IMR-90 (cell line): Measurements from ENCODE around the gene DCANP1. TPM values are rescaled to one million over a fixed set of nuclear protein-coding genes. Genes with fewer than 3 reads are reported as not detected.

Source experiments
- ATAC-seq: fragments of 200-7000 bp; cut with Tn5 transposase; 2 replicates; pipeline ENCODE4 v1.9.1; 2020; ENCODE audit warnings: low read depth, mild to moderate bottlenecking, moderate library complexity
- BruUV-seq: library from RNA; stranded (reverse); fragments of 400-500 nt; replicated peaks from 2 replicates; lab custom pipeline; 2021; lab: Mats Ljungman, UMichigan
- CTCF ChIA-PET: fragments of 300-600 bp; formaldehyde crosslinking; extraction: SDS; loops from one replicate; lab custom pipeline; 2021; ENCODE audit warnings: antibody characterized with exemption; lab: Yijun Ruan, JAX
- POLR2A ChIA-PET: fragments of 300-600 bp; sonication (Branson Sonifier 250); formaldehyde crosslinking; loops from one replicate; lab custom pipeline; 2022; ENCODE audit warnings: antibody characterized with exemption; ENCODE audit not compliant: unreplicated experiment; lab: Charles Lee
- DNase-seq: peaks from one replicate; pipeline ENCODE4 v3.0.0; 2013
- H2AFZ ChIP-seq: replicated peaks from 2 replicates; pipeline ENCODE3; 2013; ENCODE audit warnings: low read length, mild to moderate bottlenecking; ENCODE audit not compliant: poor library complexity
- H2AK5ac ChIP-seq: 2 replicates; pipeline ENCODE4 v1.6.1; 2013; ENCODE audit warnings: low read depth, low read length, inconsistent platforms
- H2AK9ac ChIP-seq: replicated peaks from 2 replicates; pipeline ENCODE3; 2013; ENCODE audit warnings: mild to moderate bottlenecking, low read depth, low read length, moderate library complexity; ENCODE audit not compliant: poor library complexity
- H2BK120ac ChIP-seq: 2 replicates; pipeline ENCODE4 v1.6.1; 2013; ENCODE audit warnings: low read depth, low read length, inconsistent platforms
- H2BK15ac ChIP-seq: 3 replicates; pipeline ENCODE4 v1.6.1; 2013; ENCODE audit warnings: low read depth, low read length, inconsistent platforms
- H2BK20ac ChIP-seq: 2 replicates; pipeline ENCODE4 v1.6.1; 2013; ENCODE audit warnings: low read depth, mild to moderate bottlenecking, inconsistent platforms, low read length, moderate library complexity
- H2BK5ac ChIP-seq: 2 replicates; pipeline ENCODE4 v1.6.1; 2013; ENCODE audit warnings: mild to moderate bottlenecking, low read depth, low read length, inconsistent platforms; ENCODE audit not compliant: poor library complexity, severe bottlenecking
- H3K14ac ChIP-seq: replicated peaks from 2 replicates; pipeline ENCODE4 v1.6.1; 2013; ENCODE audit warnings: low read depth, low read length, inconsistent platforms
- H3K18ac ChIP-seq: 2 replicates; pipeline ENCODE4 v1.6.1; 2013; ENCODE audit warnings: low read depth, low read length, control low read depth
- H3K23ac ChIP-seq: 2 replicates; pipeline ENCODE4 v1.6.1; 2013; ENCODE audit warnings: low read depth, low read length, inconsistent platforms
- H3K27ac ChIP-seq: 2 replicates; pipeline ENCODE4 v1.5.1; 2013; ENCODE audit warnings: mild to moderate bottlenecking, control low read depth, low read length; ENCODE audit not compliant: insufficient read depth
- H3K27me3 ChIP-seq: 2 replicates; pipeline ENCODE4 v1.6.1; 2013; ENCODE audit warnings: low read length; ENCODE audit not compliant: control insufficient read depth, insufficient read depth
- H3K36me3 ChIP-seq: 2 replicates; pipeline ENCODE4 v1.6.1; 2013; ENCODE audit warnings: low read length, mixed read lengths; ENCODE audit not compliant: control insufficient read depth, insufficient read depth
- H3K4ac ChIP-seq: 2 replicates; pipeline ENCODE4 v1.6.1; 2013; ENCODE audit warnings: low read depth, low read length, inconsistent platforms
- H3K4me1 ChIP-seq: 2 replicates; pipeline ENCODE4 v1.6.1; 2013; ENCODE audit warnings: low read length, mixed read lengths; ENCODE audit not compliant: control insufficient read depth, insufficient read depth
- H3K4me2 ChIP-seq: 2 replicates; pipeline ENCODE4 v1.6.1; 2013; ENCODE audit warnings: low read depth, mild to moderate bottlenecking, control low read depth, low read length, moderate library complexity
- H3K4me3 ChIP-seq: 2 replicates; pipeline ENCODE4 v1.5.1; 2013; ENCODE audit warnings: low read depth, mild to moderate bottlenecking, control low read depth, low read length, moderate library complexity; ENCODE audit not compliant: insufficient read depth
- H3K56ac ChIP-seq: 2 replicates; pipeline ENCODE4 v1.6.1; 2013; ENCODE audit warnings: low read length, inconsistent platforms; ENCODE audit not compliant: insufficient read depth; ENCODE audit errors: extremely low read depth
- H3K79me1 ChIP-seq, 2 experiments: 2 replicates each; pipeline ENCODE4 v1.6.1; 2013; ENCODE audit warnings: low read length in 2 of 2, inconsistent platforms in 1 of 2, low read depth in 1 of 2
- H3K9ac ChIP-seq: 2 replicates; pipeline ENCODE4 v1.6.1; 2013; ENCODE audit warnings: low read depth, low read length, control low read depth
- H3K9me1 ChIP-seq: 2 replicates; pipeline ENCODE4 v1.6.1; 2013; ENCODE audit warnings: low read length, inconsistent platforms; ENCODE audit not compliant: insufficient read depth
- H3K9me3 ChIP-seq: 2 replicates; pipeline ENCODE4 v1.6.1; 2013; ENCODE audit warnings: low read length; ENCODE audit not compliant: control insufficient read depth, insufficient read depth
- H4K20me1 ChIP-seq: 2 replicates; pipeline ENCODE4 v1.6.1; 2013; ENCODE audit warnings: low read length, inconsistent platforms; ENCODE audit not compliant: insufficient read depth
- H4K5ac ChIP-seq: 2 replicates; pipeline ENCODE4 v1.6.1; 2013; ENCODE audit warnings: mild to moderate bottlenecking, low read depth, low read length, control low read depth
- H4K8ac ChIP-seq, 2 experiments: 2 replicates each; pipeline ENCODE4 v1.6.1; 2013; ENCODE audit warnings: low read depth in 2 of 2, low read length in 2 of 2, control low read depth in 1 of 2, inconsistent platforms in 1 of 2
- H4K91ac ChIP-seq: 2 replicates; pipeline ENCODE4 v1.6.1; 2013; ENCODE audit warnings: low read depth, low read length, inconsistent platforms; ENCODE audit not compliant: insufficient read depth
- BHLHE40 ChIP-seq: fragments of 150-350 bp; IDR thresholded peaks from 2 replicates; pipeline ENCODE4 v1.6.1; 2016; ENCODE audit warnings: mild to moderate bottlenecking, low read depth, low read length
- CEBPB ChIP-seq: IDR thresholded peaks from 2 replicates; pipeline ENCODE4 v1.6.1; 2012; ENCODE audit warnings: low read depth, low read length, improper control_type of control experiment
- CHD1 ChIP-seq: IDR thresholded peaks from 2 replicates; pipeline ENCODE4 v1.6.1; 2012; ENCODE audit warnings: low read depth, low read length, improper control_type of control experiment
- CTCF ChIP-seq: conservative IDR thresholded peaks from 2 replicates; pipeline ENCODE4 v1.5.1; 2012; ENCODE audit warnings: mild to moderate bottlenecking, low read depth, low read length, improper control_type of control experiment
- ELK1 ChIP-seq: fragments of 150-350 bp; IDR thresholded peaks from 2 replicates; pipeline ENCODE4 v1.6.1; 2016; ENCODE audit warnings: low read depth, mild to moderate bottlenecking, low read length, moderate library complexity, borderline replicate concordance
- FOS ChIP-seq: fragments of 150-350 bp; IDR thresholded peaks from 2 replicates; pipeline ENCODE4 v1.6.1; 2016; ENCODE audit warnings: low read depth, low read length
- MAFK ChIP-seq: IDR thresholded peaks from 2 replicates; pipeline ENCODE4 v1.6.1; 2012; ENCODE audit warnings: low read depth, low read length, improper control_type of control experiment
- MAZ ChIP-seq: IDR thresholded peaks from 2 replicates; pipeline ENCODE4 v1.6.1; 2012; ENCODE audit warnings: low read depth, mild to moderate bottlenecking, low read length, improper control_type of control experiment, moderate library complexity, borderline replicate concordance
- MXI1 ChIP-seq: IDR thresholded peaks from 2 replicates; pipeline ENCODE4 v1.6.1; 2012; ENCODE audit warnings: low read depth, mild to moderate bottlenecking, low read length, moderate library complexity, borderline replicate concordance
- NFE2L2 ChIP-seq: fragments of 150-350 bp; IDR thresholded peaks from 2 replicates; pipeline ENCODE4 v1.6.1; 2016; ENCODE audit warnings: low read depth, mild to moderate bottlenecking, low read length
- POLR2A ChIP-seq: IDR thresholded peaks from 2 replicates; pipeline ENCODE4 v1.6.1; 2012; ENCODE audit warnings: mild to moderate bottlenecking, low read depth, low read length
- RAD21 ChIP-seq: IDR thresholded peaks from 2 replicates; pipeline ENCODE4 v1.6.1; 2012; ENCODE audit warnings: low read length, improper control_type of control experiment
- RCOR1 ChIP-seq: IDR thresholded peaks from 2 replicates; pipeline ENCODE4 v1.6.1; 2012; ENCODE audit warnings: mild to moderate bottlenecking, low read length, improper control_type of control experiment; ENCODE audit not compliant: insufficient replicate concordance
- RFX5 ChIP-seq: IDR thresholded peaks from 2 replicates; pipeline ENCODE4 v1.8.0; 2012; ENCODE audit warnings: low read depth, mild to moderate bottlenecking, low read length, moderate library complexity
- SMC3 ChIP-seq: fragments of 150-350 bp; IDR thresholded peaks from 2 replicates; pipeline ENCODE4 v1.6.1; 2016; ENCODE audit warnings: low read depth, mild to moderate bottlenecking, antibody characterized with exemption, low read length, moderate library complexity
- USF2 ChIP-seq: fragments of 150-350 bp; IDR thresholded peaks from 2 replicates; pipeline ENCODE4 v1.6.1; 2017; ENCODE audit warnings: mild to moderate bottlenecking, antibody characterized with exemption, low read length, low read depth
- WGBS, 2 experiments: methylation state at CpG; one replicate each; pipeline versions ENCODE4 v1.1.5 to v1.1.7; 2013; ENCODE audit warnings: missing lambda C conversion rate in 2 of 2; ENCODE audit not compliant: insufficient read length in 1 of 2; ENCODE audit errors: extremely low coverage in 2 of 2; 5-methylcytosine and 5-hydroxymethylcytosine counted together
- dilution Hi-C: fragments of 300-500 bp; cut with HindIII; formaldehyde crosslinking; loops from one replicate; pipeline ENCODE4 v1.14.3; 2018; ENCODE audit warnings: low sequenced_read_pairs; ENCODE audit not compliant: unreplicated experiment
- in situ Hi-C: fragments of 300-500 bp; cut with MboI; formaldehyde crosslinking; loops from 3 replicates; pipeline ENCODE4 v1.14.3; 2019; ENCODE audit warnings: low sequenced_read_pairs, inconsistent platforms, mixed read lengths
- intact Hi-C: fragments of 100-400 bp; cut with micrococcal nuclease; formaldehyde crosslinking; loops from 2 replicates; pipeline ENCODE4 v1.10.0; 2022
- polyA plus RNA-seq, 3 experiments: library from polyadenylated mRNA; depleted of rRNA; stranded (reverse); fragments of >200 nt; gene quantifications; 2 replicates each; pipeline ENCODE4 v1.2.3, GENCODE V29; 2012; ENCODE audit warnings: low replicate concordance in 1 of 3
- total RNA-seq: library from RNA; depleted of rRNA; stranded (reverse); fragments of >200 nt; gene quantifications from 2 replicates; pipeline ENCODE4 v1.2.3, GENCODE V29; 2012

Gene DCANP1
- total and polyA plus RNA-seq, 2 of the 4 experiments (the other 2 are of a cell fraction), result not detected

GRCh38 chr5:135450336-135450735 lies 3.2 kb upstream of the DCANP1 start:
- H3K9ac ChIP-seq, result no peak overlapping the region

More at GRCh38 chr5:135450336-135450735, 3.2 kb upstream of the DCANP1 start:
- no peak overlapping the region for H3K4me3 ChIP-seq
- H3K79me1 ChIP-seq, result no peaks in the 10 kb centered on the region
- no peaks in the 10 kb centered on the region for H3K9me1 ChIP-seq
- no peak overlapping the region for H2BK20ac ChIP-seq
- no peaks in the 10 kb centered on the region for H3K4me1 ChIP-seq
- H3K4ac ChIP-seq, result no peak overlapping the region
- in situ Hi-C loops, result no loop called here
- no peak for TF ChIP-seq SMC3
- no peak for TF ChIP-seq CTCF
- TF ChIP-seq POLR2A, result no peak
- TF ChIP-seq MAFK, result no peak
- TF ChIP-seq CHD1, result no peak
- no peak for TF ChIP-seq CEBPB
- no peak for TF ChIP-seq MAZ
- no peak for TF ChIP-seq BHLHE40
- no peak for TF ChIP-seq USF2
- no peak for TF ChIP-seq MXI1
- TF ChIP-seq ELK1, result no peak
- no peak for TF ChIP-seq RFX5
- no peak for TF ChIP-seq RAD21
- TF ChIP-seq NFE2L2, result no peak
- no peak for TF ChIP-seq RCOR1
- no peak for TF ChIP-seq FOS
- no peaks in the 10 kb centered on the region; the same call in 1 of the 2 replicates for H3K9me3 ChIP-seq
- ChIA-PET CTCF (no interaction called here), POLR2A (no interaction called here)
- no peak overlapping the region for H2BK15ac ChIP-seq
- H3K14ac ChIP-seq, result no peak overlapping the region
- 67% methylated on average over 2 of the region's 3 CpGs; no CpG with 5 or more reads in 1 of the 2 experiments for WGBS, 2 experiments
- peaks cover 45% of the 10 kb centered on the region for H3K27me3 ChIP-seq
- no peak overlapping the region for H3K23ac ChIP-seq
- ATAC-seq, result no peak
- H2BK120ac ChIP-seq, result no peak overlapping the region
- H3K27ac ChIP-seq, result no peak overlapping the region
- no peaks in the 10 kb centered on the region for H4K20me1 ChIP-seq
- no peak overlapping the region for H2BK5ac ChIP-seq
- no peak overlapping the region for H3K4me2 ChIP-seq
- no peak overlapping the region for H4K91ac ChIP-seq
- no peak overlapping the region for H4K5ac ChIP-seq
- no peaks in the 10 kb centered on the region for H3K36me3 ChIP-seq
- intact Hi-C loops, result no loop called here
- H2AK9ac ChIP-seq, result no peak overlapping the region
- no TSS peak for BruUV-seq
- no peak overlapping the region for H3K56ac ChIP-seq
- no peak overlapping the region for H4K8ac ChIP-seq
- H2AK5ac ChIP-seq, result no peak overlapping the region
- H3K18ac ChIP-seq, result no peak overlapping the region
- dilution Hi-C loops, result loop anchor here (25.0 kb wide), 1 partner anchor 112 kb away; no protein-coding TSS in a partner anchor
- DNase-seq, result no peak
- no peak overlapping the region for H2AFZ ChIP-seq
